ENCODE results near the gene NELFCD. TPM values are rescaled to one million over a fixed set of nuclear protein-coding genes. Genes with fewer than 3 reads are reported as not detected.
A peak's percentile ranks its signal among the peaks of the same experiment; 100 is the strongest.

NELFCD gene
- total and polyA plus RNA-seq, 9 of the 15 experiments (the other 6 are each of a cell fraction or from before 2014, with no cell fraction given) = 11.7 to 163 (median 96.5) TPM

DNA sequence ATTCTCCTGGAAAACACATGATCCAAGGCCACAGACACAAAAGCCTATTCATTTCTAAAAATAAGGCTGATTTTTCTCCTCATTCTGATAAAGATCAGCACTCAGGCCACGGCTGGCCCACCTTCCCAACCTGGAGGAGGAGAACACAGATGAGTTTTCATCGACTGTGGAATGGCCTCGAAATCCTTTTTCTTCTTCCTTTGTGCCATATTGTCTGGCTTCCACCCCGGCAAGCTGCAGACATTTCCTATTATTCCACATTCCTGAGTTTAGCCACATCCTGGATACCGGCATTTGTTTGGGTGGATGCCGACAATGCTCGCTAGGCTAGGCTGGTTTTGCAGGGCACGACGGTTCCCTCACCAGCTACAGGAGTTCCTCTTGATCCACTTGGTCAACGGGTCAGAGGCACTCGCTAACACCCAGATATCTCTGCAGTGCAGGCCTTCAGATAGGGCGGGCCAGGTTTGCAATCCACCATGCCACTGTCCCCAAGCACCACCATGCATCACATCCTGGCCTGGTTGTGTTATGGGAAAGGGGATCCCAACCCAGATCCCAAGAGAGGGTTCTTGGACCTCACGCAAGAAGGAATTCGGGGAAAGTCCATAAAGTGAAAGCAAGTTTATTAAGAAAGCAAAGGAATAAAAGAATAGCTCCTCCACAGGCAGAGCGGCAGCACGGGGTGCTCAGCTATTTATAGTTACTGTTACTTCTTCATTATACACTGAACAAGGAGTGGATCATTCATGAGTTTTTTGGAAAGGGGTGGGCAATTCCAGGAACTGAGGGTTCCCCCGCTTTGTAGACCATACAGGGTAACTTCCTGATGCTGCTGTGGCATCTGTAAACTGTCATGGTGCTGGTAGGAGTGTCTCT is 30.2 kb downstream of the NELFCD start (continued):
- TF ChIP-seq TEAD1 (CRISPR knock-in tag; IDR thresholded peaks at IDR 0.05) = no peak
- TF ChIP-seq THRAP3 (IDR thresholded peaks at IDR 0.05; ENCODE audit: borderline replicate concordance) = no peak
- no peak for TF ChIP-seq JUN (IDR thresholded peaks at IDR 0.05; ENCODE audit: borderline replicate concordance, low read depth, low read length)
- TF ChIP-seq JUN (CRISPR knock-in tag; IDR thresholded peaks at IDR 0.05; ENCODE audit: borderline replicate concordance) = no peak
- TF ChIP-seq, protein P1, sequence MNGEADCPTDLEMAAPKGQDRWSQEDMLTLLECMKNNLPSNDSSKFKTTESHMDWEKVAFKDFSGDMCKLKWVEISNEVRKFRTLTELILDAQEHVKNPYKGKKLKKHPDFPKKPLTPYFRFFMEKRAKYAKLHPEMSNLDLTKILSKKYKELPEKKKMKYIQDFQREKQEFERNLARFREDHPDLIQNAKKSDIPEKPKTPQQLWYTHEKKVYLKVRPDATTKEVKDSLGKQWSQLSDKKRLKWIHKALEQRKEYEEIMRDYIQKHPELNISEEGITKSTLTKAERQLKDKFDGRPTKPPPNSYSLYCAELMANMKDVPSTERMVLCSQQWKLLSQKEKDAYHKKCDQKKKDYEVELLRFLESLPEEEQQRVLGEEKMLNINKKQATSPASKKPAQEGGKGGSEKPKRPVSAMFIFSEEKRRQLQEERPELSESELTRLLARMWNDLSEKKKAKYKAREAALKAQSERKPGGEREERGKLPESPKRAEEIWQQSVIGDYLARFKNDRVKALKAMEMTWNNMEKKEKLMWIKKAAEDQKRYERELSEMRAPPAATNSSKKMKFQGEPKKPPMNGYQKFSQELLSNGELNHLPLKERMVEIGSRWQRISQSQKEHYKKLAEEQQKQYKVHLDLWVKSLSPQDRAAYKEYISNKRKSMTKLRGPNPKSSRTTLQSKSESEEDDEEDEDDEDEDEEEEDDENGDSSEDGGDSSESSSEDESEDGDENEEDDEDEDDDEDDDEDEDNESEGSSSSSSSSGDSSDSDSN (IDR thresholded peaks at IDR 0.05; ENCODE audit: borderline replicate concordance in 1 of 2, low read depth in 2 of 2, low read length in 2 of 2) = 0 out of 4 replicates have a peak, but pooled peaks of 1 of the 2 experiments have one; percentile 61
- no peak for TF ChIP-seq CHCHD3 (CRISPR knock-in tag; IDR thresholded peaks at IDR 0.05)
- TF ChIP-seq TCF7 (IDR thresholded peaks at IDR 0.05; ENCODE audit: borderline replicate concordance) = no peak
- no peak for TF ChIP-seq ZNF253 (CRISPR knock-in tag; conservative IDR thresholded peaks at IDR 0.05)
- no peak for TF ChIP-seq RNF2 (IDR thresholded peaks at IDR 0.05)
- peak; percentile 74 for TF ChIP-seq ARID1B (IDR thresholded peaks at IDR 0.05)
- TF ChIP-seq POU5F1 (IDR thresholded peaks at IDR 0.05; ENCODE audit: borderline replicate concordance, low read depth, low read length, partially characterized antibody) = no peak
- peak; percentile 51; the same call in 1 of the 2 replicates for TF ChIP-seq EHMT2 (IDR thresholded peaks at IDR 0.05)
- no peak for TF ChIP-seq ZNF75A (CRISPR knock-in tag; IDR thresholded peaks at IDR 0.05)
- no peak for TF ChIP-seq MEF2D (tag; conservative IDR thresholded peaks at IDR 0.05; ENCODE audit: low read depth)
- no peak for TF ChIP-seq SETDB1 (IDR thresholded peaks at IDR 0.05; ENCODE audit: low read length)
- TF ChIP-seq, protein P2, sequence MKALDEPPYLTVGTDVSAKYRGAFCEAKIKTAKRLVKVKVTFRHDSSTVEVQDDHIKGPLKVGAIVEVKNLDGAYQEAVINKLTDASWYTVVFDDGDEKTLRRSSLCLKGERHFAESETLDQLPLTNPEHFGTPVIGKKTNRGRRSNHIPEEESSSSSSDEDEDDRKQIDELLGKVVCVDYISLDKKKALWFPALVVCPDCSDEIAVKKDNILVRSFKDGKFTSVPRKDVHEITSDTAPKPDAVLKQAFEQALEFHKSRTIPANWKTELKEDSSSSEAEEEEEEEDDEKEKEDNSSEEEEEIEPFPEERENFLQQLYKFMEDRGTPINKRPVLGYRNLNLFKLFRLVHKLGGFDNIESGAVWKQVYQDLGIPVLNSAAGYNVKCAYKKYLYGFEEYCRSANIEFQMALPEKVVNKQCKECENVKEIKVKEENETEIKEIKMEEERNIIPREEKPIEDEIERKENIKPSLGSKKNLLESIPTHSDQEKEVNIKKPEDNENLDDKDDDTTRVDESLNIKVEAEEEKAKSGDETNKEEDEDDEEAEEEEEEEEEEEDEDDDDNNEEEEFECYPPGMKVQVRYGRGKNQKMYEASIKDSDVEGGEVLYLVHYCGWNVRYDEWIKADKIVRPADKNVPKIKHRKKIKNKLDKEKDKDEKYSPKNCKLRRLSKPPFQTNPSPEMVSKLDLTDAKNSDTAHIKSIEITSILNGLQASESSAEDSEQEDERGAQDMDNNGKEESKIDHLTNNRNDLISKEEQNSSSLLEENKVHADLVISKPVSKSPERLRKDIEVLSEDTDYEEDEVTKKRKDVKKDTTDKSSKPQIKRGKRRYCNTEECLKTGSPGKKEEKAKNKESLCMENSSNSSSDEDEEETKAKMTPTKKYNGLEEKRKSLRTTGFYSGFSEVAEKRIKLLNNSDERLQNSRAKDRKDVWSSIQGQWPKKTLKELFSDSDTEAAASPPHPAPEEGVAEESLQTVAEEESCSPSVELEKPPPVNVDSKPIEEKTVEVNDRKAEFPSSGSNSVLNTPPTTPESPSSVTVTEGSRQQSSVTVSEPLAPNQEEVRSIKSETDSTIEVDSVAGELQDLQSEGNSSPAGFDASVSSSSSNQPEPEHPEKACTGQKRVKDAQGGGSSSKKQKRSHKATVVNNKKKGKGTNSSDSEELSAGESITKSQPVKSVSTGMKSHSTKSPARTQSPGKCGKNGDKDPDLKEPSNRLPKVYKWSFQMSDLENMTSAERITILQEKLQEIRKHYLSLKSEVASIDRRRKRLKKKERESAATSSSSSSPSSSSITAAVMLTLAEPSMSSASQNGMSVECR (CRISPR knock-in tag; IDR thresholded peaks at IDR 0.05) = no peak
- TF ChIP-seq, protein P3, sequence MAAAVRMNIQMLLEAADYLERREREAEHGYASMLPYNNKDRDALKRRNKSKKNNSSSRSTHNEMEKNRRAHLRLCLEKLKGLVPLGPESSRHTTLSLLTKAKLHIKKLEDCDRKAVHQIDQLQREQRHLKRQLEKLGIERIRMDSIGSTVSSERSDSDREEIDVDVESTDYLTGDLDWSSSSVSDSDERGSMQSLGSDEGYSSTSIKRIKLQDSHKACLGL (CRISPR knock-in tag; IDR thresholded peaks at IDR 0.05; ENCODE audit: borderline replicate concordance, poor library complexity, severe bottlenecking) = no peak
- TF ChIP-seq, protein P4, sequence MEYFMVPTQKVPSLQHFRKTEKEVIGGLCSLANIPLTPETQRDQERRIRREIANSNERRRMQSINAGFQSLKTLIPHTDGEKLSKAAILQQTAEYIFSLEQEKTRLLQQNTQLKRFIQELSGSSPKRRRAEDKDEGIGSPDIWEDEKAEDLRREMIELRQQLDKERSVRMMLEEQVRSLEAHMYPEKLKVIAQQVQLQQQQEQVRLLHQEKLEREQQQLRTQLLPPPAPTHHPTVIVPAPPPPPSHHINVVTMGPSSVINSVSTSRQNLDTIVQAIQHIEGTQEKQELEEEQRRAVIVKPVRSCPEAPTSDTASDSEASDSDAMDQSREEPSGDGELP (CRISPR knock-in tag; IDR thresholded peaks at IDR 0.05; ENCODE audit: borderline replicate concordance) = peak; percentile 37; the same call in 1 of the 2 replicates
